UCSD-AML1 (cell line): ENCODE data around the gene ORC4.

Source experiments
- DNase-seq: peaks from one replicate; lab custom pipeline; 2025; ENCODE audit not compliant: unreplicated experiment; lab: John Stamatoyannopoulos, UW

The ORC4 gene

GRCh38 chr2:147937744-147938349, 82.7 kb downstream of the ORC4 start:
- DNase-seq, result no peak

- no peak for DNase-seq
These were observed 85.5 kb downstream of the ORC4 start for GRCh38 chr2:147934881-147935620.

GRCh38 chr2:147933931-147934330, 86.6 kb downstream of the ORC4 start:
- DNase-seq, result no peak

- no peak for DNase-seq
These were observed 93.4 kb downstream of the ORC4 start for GRCh38 chr2:147927053-147927588.

- DNase-seq, result no peak
These were observed 94.7 kb downstream of the ORC4 start for GRCh38 chr2:147925886-147926285.

- DNase-seq, result no peak
These were observed 95.9 kb downstream of the ORC4 start for GRCh38 chr2:147924647-147925046.

GRCh38 chr2:147923846-147924245, 96.7 kb downstream of the ORC4 start:
- no peak for DNase-seq

- no peak for DNase-seq
These were observed 103.4 kb downstream of the ORC4 start for GRCh38 chr2:147917161-147917560.

- no peak for DNase-seq
These were observed 103.8 kb downstream of the ORC4 start for GRCh38 chr2:147916723-147917122.

- DNase-seq, result no peak
These were observed 104.5 kb downstream of the ORC4 start for GRCh38 chr2:147916067-147916466.

GRCh38 chr2:147913701-147914480, 106.6 kb downstream of the ORC4 start:
- DNase-seq, result no peak

GRCh38 chr2:147910990-147911473, 109.5 kb downstream of the ORC4 start:
- no peak for DNase-seq

- no peak for DNase-seq
These were observed 111.4 kb downstream of the ORC4 start for GRCh38 chr2:147909178-147909577.

- no peak for DNase-seq
These were observed 116.5 kb downstream of the ORC4 start for GRCh38 chr2:147904051-147904450.

- no peak for DNase-seq
These were observed 131.9 kb downstream of the ORC4 start for GRCh38 chr2:147888680-147889079.

GRCh38 chr2:147886136-147886535, 134.4 kb downstream of the ORC4 start:
- DNase-seq, result no peak

- DNase-seq, result no peak
These were observed 135.7 kb downstream of the ORC4 start for GRCh38 chr2:147884830-147885229.

GRCh38 chr2:147882631-147883030, 137.9 kb downstream of the ORC4 start:
- DNase-seq, result no peak
